GM23338 (cell line): ENCODE results near the gene UBASH3A. TPM values are rescaled to one million over a fixed set of nuclear protein-coding genes. Genes with fewer than 3 reads are reported as not detected.

Experiments used
- ATAC-seq: fragments of 200-7000 bp; cut with Tn5 transposase; 3 replicates; pipeline ENCODE4 v1.9.1; 2020
- DNase-seq: peaks from one replicate; pipeline ENCODE4 v3.0.0-alpha.2; 2015; ENCODE audit warnings: low spot score
- H2AFZ ChIP-seq: fragments of 200-600 bp; sonication (generic); 2 replicates; pipeline ENCODE4 v1.8.0; 2016; ENCODE audit warnings: antibody characterized with exemption, mild to moderate bottlenecking, moderate library complexity
- H3F3A ChIP-seq: fragments of 200-600 bp; sonication (generic); replicated peaks from 2 replicates; pipeline ENCODE4 v1.8.0; 2017; ENCODE audit warnings: antibody characterized with exemption, mixed run types, low read depth
- H3K27ac ChIP-seq: fragments of 200-600 bp; sonication (generic); 2 replicates; pipeline ENCODE4 v1.6.1; 2016; ENCODE audit warnings: low read depth
- H3K27me3 ChIP-seq: fragments of 200-600 bp; sonication (generic); 2 replicates; pipeline ENCODE4 v1.8.0; 2016; ENCODE audit warnings: mild to moderate bottlenecking, mixed run types, moderate library complexity; ENCODE audit not compliant: insufficient read depth
- H3K36me3 ChIP-seq: fragments of 200-600 bp; sonication (generic); 2 replicates; pipeline ENCODE4 v1.8.0; 2016; ENCODE audit warnings: mild to moderate bottlenecking; ENCODE audit not compliant: insufficient read depth
- H3K4me1 ChIP-seq: fragments of 200-600 bp; sonication (generic); 2 replicates; pipeline ENCODE4 v1.8.0; 2016; ENCODE audit warnings: mild to moderate bottlenecking, moderate library complexity; ENCODE audit not compliant: insufficient read depth
- H3K4me2 ChIP-seq: fragments of 200-600 bp; sonication (generic); 2 replicates; pipeline ENCODE4 v1.7.1; 2017; ENCODE audit warnings: mixed run types
- H3K4me3 ChIP-seq: fragments of 200-600 bp; sonication (generic); 2 replicates; pipeline ENCODE4 v1.6.1; 2016; ENCODE audit warnings: mixed run types
- H3K79me2 ChIP-seq: fragments of 200-600 bp; sonication (generic); replicated peaks from 2 replicates; pipeline ENCODE4 v1.8.0; 2017; ENCODE audit warnings: mild to moderate bottlenecking; ENCODE audit not compliant: insufficient read depth
- H3K9me2 ChIP-seq: fragments of 200-600 bp; sonication (generic); 2 replicates; pipeline ENCODE4 v1.8.0; 2017; ENCODE audit not compliant: insufficient read depth
- H4K20me1 ChIP-seq: fragments of 200-600 bp; sonication (generic); replicated peaks from 2 replicates; pipeline ENCODE4 v1.8.0; 2017; ENCODE audit warnings: mild to moderate bottlenecking; ENCODE audit not compliant: insufficient read depth
- H3K27ac Mint-ChIP-seq: 2 replicates; pipeline ENCODE4 v1.8.0; 2020; ENCODE audit warnings: inconsistent platforms, mild to moderate bottlenecking, moderate library complexity, mixed read lengths
- H3K27me3 Mint-ChIP-seq: 3 replicates; pipeline ENCODE4 v1.8.0; 2022; ENCODE audit warnings: low read depth, mild to moderate bottlenecking, moderate library complexity, mixed read lengths, inconsistent platforms; ENCODE audit not compliant: insufficient read depth, poor library complexity
- H3K36me3 Mint-ChIP-seq: 3 replicates; pipeline ENCODE4 v1.8.0; 2021; ENCODE audit warnings: low read depth, mild to moderate bottlenecking, inconsistent platforms, moderate library complexity, mixed read lengths
- H3K4me1 Mint-ChIP-seq: 3 replicates; pipeline ENCODE4 v1.8.0; 2020; ENCODE audit warnings: mild to moderate bottlenecking, inconsistent platforms, mixed read lengths
- H3K4me3 Mint-ChIP-seq: 3 replicates; pipeline ENCODE4 v1.8.0; 2021; ENCODE audit warnings: moderate library complexity, mild to moderate bottlenecking, inconsistent platforms, mixed read lengths
- H3K9me3 Mint-ChIP-seq: 3 replicates; pipeline ENCODE4 v1.8.0; 2020; ENCODE audit warnings: moderate library complexity, mild to moderate bottlenecking, inconsistent platforms, mixed read lengths
- CREB1 ChIP-seq: fragments of 250-450 bp; sonication (Bioruptor Pico); IDR thresholded peaks from 2 replicates; pipeline ENCODE4 v1.5.0; 2020; ENCODE audit warnings: low read depth, mild to moderate bottlenecking, moderate library complexity
- CTCF ChIP-seq, 2 experiments: fragments of 200-600 bp in 1 of 2; sonication (generic) in 1 of 2; conservative IDR thresholded peaks; 2 replicates each; pipeline versions ENCODE4 v1.5.1 to v1.6.1; 2016 to 2017; ENCODE audit warnings: antibody characterized with exemption in 2 of 2, low read depth in 2 of 2, mild to moderate bottlenecking in 2 of 2, moderate library complexity in 1 of 2
- ETS1 ChIP-seq: IDR thresholded peaks from 2 replicates; pipeline ENCODE4 v1.6.1; 2016; ENCODE audit warnings: antibody characterized with exemption
- POLR2AphosphoS5 ChIP-seq: IDR thresholded peaks from 2 replicates; pipeline ENCODE4 v1.6.1; 2016; ENCODE audit warnings: antibody characterized with exemption, low read depth
- REST ChIP-seq: IDR thresholded peaks from one replicate; pipeline ENCODE4 v1.6.1; 2018; ENCODE audit warnings: antibody characterized with exemption; ENCODE audit not compliant: unreplicated experiment
- polyA plus RNA-seq: library from polyadenylated mRNA; unstranded; fragments of >200 nt; fragmentation: Nextera tagmentation; extraction: Ambion mirVana; gene quantifications from 2 replicates; pipeline ENCODE4 v1.2.1, GENCODE V29; 2016
- total RNA-seq: library from RNA; depleted of rRNA; stranded (reverse); fragments of >200 nt; shearing (Covaris generic); gene quantifications from 2 replicates; pipeline ENCODE4 v1.2.3, GENCODE V29; 2014

The UBASH3A gene
- total and polyA plus RNA-seq, 2 experiments from 2014 or later, result not detected

- no peak for DNase-seq
- Mint-ChIP-seq H3K36me3 (peaks cover under 1% of the 10 kb centered on the region; the same call in 1 of the 3 replicates), H3K9me3 (peaks cover 5% of the 10 kb centered on the region), H3K27me3 (peaks cover 6% of the 10 kb centered on the region), H3K4me3 (no peak overlapping the region), H3K4me1 (peaks cover 16% of the 10 kb centered on the region), H3K27ac (no peak overlapping the region)
- H4K20me1 ChIP-seq, result no peaks in the 10 kb centered on the region
- H3K4me2 ChIP-seq, result no peak overlapping the region
- no peaks in the 10 kb centered on the region for H3K36me3 ChIP-seq
- H3K27ac ChIP-seq, result no peak overlapping the region
- H3K9me2 ChIP-seq, result no peaks in the 10 kb centered on the region
- ATAC-seq, result no peak
- no peaks in the 10 kb centered on the region for H3K4me1 ChIP-seq
- peak overlapping the region; percentile 69 for H2AFZ ChIP-seq
- H3K4me3 ChIP-seq, result no peak overlapping the region
- H3K79me2 ChIP-seq, result no peaks in the 10 kb centered on the region
- no peak for TF ChIP-seq CREB1
- TF ChIP-seq CTCF (conservative IDR thresholded peaks at IDR 0.05; ENCODE audit: low read depth in 2 of 2), result peak in 1 of 2 experiments; percentile 10; a peak in 1 of 4 replicates
- H3F3A ChIP-seq, result no peaks in the 10 kb centered on the region
- H3K27me3 ChIP-seq, result no peaks in the 10 kb centered on the region
These were observed 49.7 kb downstream of the UBASH3A start for GRCh38 chr21:42453224-42453985.

- H3K4me1 Mint-ChIP-seq, result peaks cover 16% of the 10 kb centered on the region
- Histone ChIP-seq H3K36me3 (no peaks in the 10 kb centered on the region), H2AFZ (peak overlapping the region; percentile 69; the same call in 1 of the 2 replicates), H4K20me1 (no peaks in the 10 kb centered on the region), H3K9me2 (no peaks in the 10 kb centered on the region), H3K4me3 (no peak overlapping the region), H3F3A (no peaks in the 10 kb centered on the region), H3K4me2 (no peak overlapping the region), H3K79me2 (no peaks in the 10 kb centered on the region), H3K27ac (no peak overlapping the region), H3K27me3 (no peaks in the 10 kb centered on the region), H3K4me1 (no peaks in the 10 kb centered on the region)
- H3K9me3 Mint-ChIP-seq, result peaks cover 9% of the 10 kb centered on the region
- ATAC-seq (peak; percentile 16; the same call in 1 of the 3 replicates), DNase-seq (no peak)
- H3K36me3 Mint-ChIP-seq, result peaks cover 4% of the 10 kb centered on the region; the same call in 1 of the 3 replicates
- H3K27me3 Mint-ChIP-seq, result peaks cover 6% of the 10 kb centered on the region
- H3K4me3 Mint-ChIP-seq, result no peak overlapping the region
- H3K27ac Mint-ChIP-seq, result no peak overlapping the region
- TF ChIP-seq REST (no peak), ETS1 (no peak), CTCF (conservative IDR thresholded peaks at IDR 0.05; ENCODE audit: low read depth in 2 of 2) (no peak), POLR2AphosphoS5 (no peak)
These were observed 50.4 kb downstream of the UBASH3A start for GRCh38 chr21:42453986-42454570.
